ENCODE results near the gene PHLPP2. TPM values are rescaled to one million over a fixed set of nuclear protein-coding genes. Genes with fewer than 3 reads are reported as not detected.

PHLPP2 gene
- total RNA-seq, 2 donors from 2014 or later = 8.1 to 17.1 TPM

DNA sequence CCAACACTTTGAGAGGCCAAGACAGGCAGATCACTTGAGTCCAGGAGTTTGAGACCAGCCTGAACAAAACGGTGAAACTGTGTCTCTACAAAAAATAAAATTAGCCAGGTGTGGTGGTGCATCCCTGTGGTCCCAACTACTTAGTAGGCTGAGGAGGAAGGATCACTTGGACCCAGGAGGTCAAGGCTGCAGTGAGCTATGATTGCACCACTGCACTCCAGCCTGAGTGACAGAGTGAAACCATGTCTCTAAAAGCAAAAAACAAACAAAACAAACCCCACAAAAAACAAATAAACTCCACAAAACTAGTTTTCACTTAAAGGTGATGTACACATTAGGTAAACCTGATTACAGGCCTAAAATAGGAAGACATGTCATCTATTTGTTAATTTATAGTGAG lies 58.2 kb downstream of the PHLPP2 start:
- no peak for ATAC-seq (ENCODE audit: insufficient number of reproducible peaks, low FRiP score, low read depth)
- Histone ChIP-seq H3K4me1 (ENCODE audit: control insufficient read depth in 1 of 2, low read depth in 2 of 2) (no peaks in the 10 kb centered on the region), H3K27ac (no peak overlapping the region), H3K9me3 (no peaks in the 10 kb centered on the region), H3K27me3 (replicated peaks; ENCODE audit: insufficient read depth) (no peaks in the 10 kb centered on the region), H3K4me3 (no peak overlapping the region), H3K36me3 (peaks cover 45% of the 10 kb centered on the region)
- DNase-seq (ENCODE audit: low spot score) = no peak
- TF ChIP-seq CTCF (IDR thresholded peaks at IDR 0.05) = no peak

DNA sequence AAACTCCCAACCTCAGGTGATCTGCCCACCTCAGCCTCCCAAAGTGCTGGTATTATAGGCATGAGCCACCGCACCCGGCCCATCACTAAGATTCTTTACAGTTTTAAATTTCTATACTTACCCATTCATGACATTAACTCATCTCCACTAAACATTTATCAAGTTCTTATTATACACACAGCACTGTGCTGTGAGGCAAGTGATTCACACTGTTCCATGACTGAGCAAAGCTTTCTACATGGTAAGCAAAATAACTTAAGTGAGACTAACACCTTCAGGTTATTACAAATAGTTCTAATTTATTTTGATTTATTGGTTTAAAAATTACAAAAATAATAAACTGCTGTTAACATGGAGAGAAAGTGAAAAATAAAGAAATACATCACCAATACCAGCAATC lies 65.0 kb downstream of the PHLPP2 start:
- no peaks in the 10 kb centered on the region for H3K27me3 ChIP-seq (replicated peaks; ENCODE audit: insufficient read depth)
- no peak overlapping the region for H3K4me3 ChIP-seq
- ATAC-seq (ENCODE audit: insufficient number of reproducible peaks, low FRiP score, low read depth) (no peak), DNase-seq (ENCODE audit: low spot score) (no peak)
- H3K36me3 ChIP-seq = peaks cover 57% of the 10 kb centered on the region
- TF ChIP-seq CTCF (IDR thresholded peaks at IDR 0.05) = no peak
- H3K4me1 ChIP-seq (ENCODE audit: control insufficient read depth in 1 of 2, low read depth in 2 of 2) = no peaks in the 10 kb centered on the region
- no peak overlapping the region for H3K27ac ChIP-seq
- no peaks in the 10 kb centered on the region for H3K9me3 ChIP-seq

- Histone ChIP-seq H3K27ac (no peak overlapping the region), H3K27me3 (replicated peaks; ENCODE audit: insufficient read depth) (no peaks in the 10 kb centered on the region), H3K9me3 (no peaks in the 10 kb centered on the region), H3K4me1 (ENCODE audit: control insufficient read depth in 1 of 2, low read depth in 2 of 2) (no peaks in the 10 kb centered on the region), H3K4me3 (no peak overlapping the region), H3K36me3 (peaks cover 55% of the 10 kb centered on the region)
- DNase-seq (ENCODE audit: low spot score) (no peak), ATAC-seq (ENCODE audit: insufficient number of reproducible peaks, low FRiP score, low read depth) (no peak)
- TF ChIP-seq CTCF (IDR thresholded peaks at IDR 0.05) = no peak
These were observed 65.7 kb downstream of the PHLPP2 start for GRCh38 chr16:71658771-71659170.

- Histone ChIP-seq H3K36me3 (peaks cover 42% of the 10 kb centered on the region), H3K9me3 (no peaks in the 10 kb centered on the region), H3K27ac (no peak overlapping the region), H3K27me3 (replicated peaks; ENCODE audit: insufficient read depth) (no peaks in the 10 kb centered on the region), H3K4me3 (no peak overlapping the region), H3K4me1 (ENCODE audit: control insufficient read depth in 1 of 2, low read depth in 2 of 2) (no peaks in the 10 kb centered on the region)
- ATAC-seq (ENCODE audit: insufficient number of reproducible peaks, low FRiP score, low read depth) (no peak), DNase-seq (ENCODE audit: low spot score) (no peak)
- TF ChIP-seq CTCF (IDR thresholded peaks at IDR 0.05) = no peak
These were observed 74.8 kb downstream of the PHLPP2 start for GRCh38 chr16:71649704-71650103.

GRCh38 chr16:71648921-71649320 lies 75.6 kb downstream of the PHLPP2 start:
- H3K27me3 ChIP-seq (replicated peaks; ENCODE audit: insufficient read depth) = no peaks in the 10 kb centered on the region
- DNase-seq (ENCODE audit: low spot score) (no peak), ATAC-seq (ENCODE audit: insufficient number of reproducible peaks, low FRiP score, low read depth) (no peak)
- no peaks in the 10 kb centered on the region for H3K4me1 ChIP-seq (ENCODE audit: control insufficient read depth in 1 of 2, low read depth in 2 of 2)
- no peak overlapping the region for H3K4me3 ChIP-seq
- no peak for TF ChIP-seq CTCF (IDR thresholded peaks at IDR 0.05)
- H3K9me3 ChIP-seq = no peaks in the 10 kb centered on the region
- H3K36me3 ChIP-seq = peaks cover 36% of the 10 kb centered on the region
- no peak overlapping the region for H3K27ac ChIP-seq
